Endothelial cell (in vitro differentiated cells): ENCODE results near the gene NINJ1. TPM values are rescaled to one million over a fixed set of nuclear protein-coding genes. Genes with fewer than 3 reads are reported as not detected.
"Not testable (repeated sequence)": the region's sequence is repeated elsewhere in the genome, so short reads cannot be mapped to it uniquely, and the experiment has no call there.

ENCODE experiments used
- DNase-seq: peaks from one replicate; pipeline ENCODE4 v3.0.0; 2021; ENCODE audit warnings: low spot score
- H3K27ac Mint-ChIP-seq: one replicate; pipeline ENCODE4 v1.8.0; 2021; ENCODE audit warnings: mixed read lengths, inconsistent platforms; ENCODE audit not compliant: unreplicated experiment
- H3K27me3 Mint-ChIP-seq: one replicate; pipeline ENCODE4 v1.8.0; 2021; ENCODE audit warnings: mild to moderate bottlenecking, moderate library complexity, mixed read lengths, inconsistent platforms; ENCODE audit not compliant: unreplicated experiment
- H3K36me3 Mint-ChIP-seq: one replicate; pipeline ENCODE4 v1.8.0; 2021; ENCODE audit warnings: mild to moderate bottlenecking, low read depth, mixed read lengths, inconsistent platforms; ENCODE audit not compliant: unreplicated experiment
- H3K4me1 Mint-ChIP-seq: one replicate; pipeline ENCODE4 v1.8.0; 2021; ENCODE audit warnings: mild to moderate bottlenecking, mixed read lengths, inconsistent platforms; ENCODE audit not compliant: unreplicated experiment
- H3K4me3 Mint-ChIP-seq: one replicate; pipeline ENCODE4 v1.8.0; 2021; ENCODE audit warnings: mild to moderate bottlenecking, mixed read lengths, inconsistent platforms; ENCODE audit not compliant: unreplicated experiment
- H3K9me3 Mint-ChIP-seq: one replicate; pipeline ENCODE4 v1.8.0; 2021; ENCODE audit warnings: mixed read lengths, inconsistent platforms; ENCODE audit not compliant: unreplicated experiment
- CTCF ChIP-seq: fragments of 200-600 bp; sonication (generic); IDR thresholded peaks from one replicate; pipeline ENCODE4 v1.5.0; 2021; ENCODE audit warnings: antibody characterized with exemption; ENCODE audit not compliant: unreplicated experiment
- total RNA-seq: library from RNA; stranded (reverse); fragmentation: NEBNext Ultra II Directional; extraction: Animal tissue kit (Norgen Biotek cat#: 25700); gene quantifications from one replicate; pipeline ENCODE4 v1.2.1, GENCODE V29; 2021; ENCODE audit not compliant: unreplicated experiment

Gene NINJ1
- total RNA-seq, 1 donor from 2014 or later: 34.2 TPM

GRCh38 chr9:93119953-93120845 lies 13.9 kb downstream of the NINJ1 start:
- no peak for DNase-seq
- Mint-ChIP-seq H3K4me3 (peak overlapping the region; percentile 57), H3K27ac (no peak overlapping the region), H3K27me3 (peaks cover 3% of the 10 kb centered on the region), H3K4me1 (no peaks in the 10 kb centered on the region), H3K9me3 (no peaks in the 10 kb centered on the region), H3K36me3 (peaks cover 8% of the 10 kb centered on the region)
- no peak for TF ChIP-seq CTCF

- Mint-ChIP-seq H3K36me3 (peaks cover 2% of the 10 kb centered on the region), H3K9me3 (no peaks in the 10 kb centered on the region), H3K27ac (no peak overlapping the region), H3K4me3 (no peak overlapping the region), H3K27me3 (peaks cover 3% of the 10 kb centered on the region), H3K4me1 (no peaks in the 10 kb centered on the region)
- DNase-seq: no peak
- no peak for TF ChIP-seq CTCF
These were observed 14.4 kb downstream of the NINJ1 start for GRCh38 chr9:93119703-93119952.

GRCh38 chr9:93118863-93119702 lies 15.0 kb downstream of the NINJ1 start:
- no peaks in the 10 kb centered on the region for H3K36me3 Mint-ChIP-seq
- peaks cover 3% of the 10 kb centered on the region for H3K27me3 Mint-ChIP-seq
- H3K27ac Mint-ChIP-seq: no peak overlapping the region
- no peak for TF ChIP-seq CTCF
- no peak overlapping the region for H3K4me3 Mint-ChIP-seq
- no peak for DNase-seq
- no peaks in the 10 kb centered on the region for H3K4me1 Mint-ChIP-seq
- H3K9me3 Mint-ChIP-seq: no peaks in the 10 kb centered on the region

GRCh38 chr9:93117924-93118862 lies 15.9 kb downstream of the NINJ1 start:
- Mint-ChIP-seq H3K27ac (no peak overlapping the region), H3K27me3 (peaks cover 4% of the 10 kb centered on the region), H3K4me1 (no peaks in the 10 kb centered on the region), H3K4me3 (peak overlapping the region; percentile 5), H3K36me3 (no peaks in the 10 kb centered on the region), H3K9me3 (no peaks in the 10 kb centered on the region)
- no peak for DNase-seq
- no peak for TF ChIP-seq CTCF

GRCh38 chr9:93117521-93117920 lies 16.5 kb downstream of the NINJ1 start:
- not testable (repeated sequence) for H3K4me3 Mint-ChIP-seq, H3K9me3 Mint-ChIP-seq, DNase-seq, H3K27me3 Mint-ChIP-seq, H3K36me3 Mint-ChIP-seq, H3K4me1 Mint-ChIP-seq, H3K27ac Mint-ChIP-seq
